Measurements from ENCODE around the gene IGLL1. TPM values are rescaled to one million over a fixed set of nuclear protein-coding genes. Genes with fewer than 3 reads are reported as not detected.

Gene IGLL1
- total RNA-seq, 4 donors from 2014 or later, result not detected

DNA sequence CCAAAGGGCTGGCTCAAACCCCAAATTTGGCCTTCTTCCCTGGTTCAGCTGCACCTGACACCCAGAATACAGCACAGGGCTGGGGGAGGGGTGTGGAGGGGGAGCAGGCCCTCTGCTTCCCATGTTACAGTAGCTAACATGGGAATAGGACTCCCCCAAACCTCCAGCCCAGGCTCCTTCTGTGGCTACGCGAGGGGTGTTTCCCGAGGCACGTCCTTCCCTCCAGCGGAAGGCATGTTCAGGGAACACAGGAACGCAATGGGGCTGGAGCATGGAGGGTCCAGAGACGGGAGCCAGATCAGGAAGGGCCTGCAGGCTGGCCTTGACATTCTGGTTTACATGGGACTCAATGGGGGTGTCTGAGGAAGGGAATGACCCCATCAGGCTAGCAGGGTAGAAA lies 11.8 kb upstream of the IGLL1 start:
- no peak overlapping the region for H3K4me3 ChIP-seq (replicated peaks in 1 of 3)
- H3K27me3 ChIP-seq, result no peaks in the 10 kb centered on the region
- WGBS, 2 donors, result 92% methylated on average over 7 of the region's 7 CpGs
- no peaks in the 10 kb centered on the region for H3K9me3 ChIP-seq
- no peak for TF ChIP-seq POLR2A (IDR thresholded peaks at IDR 0.05)
- TF ChIP-seq, protein P1, sequence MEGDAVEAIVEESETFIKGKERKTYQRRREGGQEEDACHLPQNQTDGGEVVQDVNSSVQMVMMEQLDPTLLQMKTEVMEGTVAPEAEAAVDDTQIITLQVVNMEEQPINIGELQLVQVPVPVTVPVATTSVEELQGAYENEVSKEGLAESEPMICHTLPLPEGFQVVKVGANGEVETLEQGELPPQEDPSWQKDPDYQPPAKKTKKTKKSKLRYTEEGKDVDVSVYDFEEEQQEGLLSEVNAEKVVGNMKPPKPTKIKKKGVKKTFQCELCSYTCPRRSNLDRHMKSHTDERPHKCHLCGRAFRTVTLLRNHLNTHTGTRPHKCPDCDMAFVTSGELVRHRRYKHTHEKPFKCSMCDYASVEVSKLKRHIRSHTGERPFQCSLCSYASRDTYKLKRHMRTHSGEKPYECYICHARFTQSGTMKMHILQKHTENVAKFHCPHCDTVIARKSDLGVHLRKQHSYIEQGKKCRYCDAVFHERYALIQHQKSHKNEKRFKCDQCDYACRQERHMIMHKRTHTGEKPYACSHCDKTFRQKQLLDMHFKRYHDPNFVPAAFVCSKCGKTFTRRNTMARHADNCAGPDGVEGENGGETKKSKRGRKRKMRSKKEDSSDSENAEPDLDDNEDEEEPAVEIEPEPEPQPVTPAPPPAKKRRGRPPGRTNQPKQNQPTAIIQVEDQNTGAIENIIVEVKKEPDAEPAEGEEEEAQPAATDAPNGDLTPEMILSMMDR (IDR thresholded peaks at IDR 0.05), result no peak
- H3K27ac ChIP-seq, result no peak overlapping the region
- peak; percentile 6 to 17 for DNase-seq
- intact Hi-C loops (cut with DNase I), result no loop called here
- H3K36me3 ChIP-seq, result no peaks in the 10 kb centered on the region
- peaks cover 0 to 4% of the 10 kb centered on the region in 2 donors for H3K4me1 ChIP-seq

DNA sequence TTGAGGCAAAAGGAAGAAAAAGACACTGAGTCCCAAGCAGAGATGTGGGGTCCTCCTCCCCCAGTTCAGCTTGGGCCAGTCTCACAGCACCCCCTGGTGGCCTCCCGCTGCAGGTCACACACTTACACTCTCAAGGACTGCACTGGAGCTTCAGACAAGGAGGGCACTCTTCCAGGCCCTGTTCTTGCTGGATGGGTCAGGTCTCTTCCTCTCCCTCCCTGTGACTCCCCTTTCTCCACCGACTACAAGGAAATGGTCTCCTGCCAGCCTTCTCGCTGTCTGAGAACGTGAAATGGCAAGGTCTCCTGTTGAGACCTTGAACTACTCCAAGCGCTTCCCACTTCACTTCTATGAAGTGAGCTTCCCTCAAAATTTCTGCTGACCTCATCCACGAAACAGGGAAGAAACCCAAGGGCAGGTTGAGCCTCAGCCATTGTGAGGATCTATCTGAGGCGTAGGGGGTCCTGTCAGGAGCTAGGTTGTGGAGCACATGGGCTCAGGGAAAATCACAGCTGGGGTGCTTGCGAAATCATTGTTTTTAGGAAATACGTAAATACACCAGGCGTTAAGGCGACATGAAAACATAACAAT lies 11.2 kb upstream of the IGLL1 start:
- peaks cover 0 to 4% of the 10 kb centered on the region in 2 donors for H3K4me1 ChIP-seq
- intact Hi-C loops (cut with DNase I), result no loop called here
- TF ChIP-seq, protein P1 (IDR thresholded peaks at IDR 0.05), result peak; percentile 69 to 88 (median 78)
- TF ChIP-seq POLR2A (IDR thresholded peaks at IDR 0.05), result no peak
- WGBS, 2 donors, result 53 to 61% methylated on average over 11 of the region's 11 CpGs
- no peak overlapping the region for H3K4me3 ChIP-seq (replicated peaks in 1 of 3)
- no peak overlapping the region for H3K27ac ChIP-seq
- peak; percentile 72 to 76 for DNase-seq
- no peaks in the 10 kb centered on the region for H3K9me3 ChIP-seq
- no peaks in the 10 kb centered on the region for H3K27me3 ChIP-seq
- H3K36me3 ChIP-seq, result no peaks in the 10 kb centered on the region

DNA sequence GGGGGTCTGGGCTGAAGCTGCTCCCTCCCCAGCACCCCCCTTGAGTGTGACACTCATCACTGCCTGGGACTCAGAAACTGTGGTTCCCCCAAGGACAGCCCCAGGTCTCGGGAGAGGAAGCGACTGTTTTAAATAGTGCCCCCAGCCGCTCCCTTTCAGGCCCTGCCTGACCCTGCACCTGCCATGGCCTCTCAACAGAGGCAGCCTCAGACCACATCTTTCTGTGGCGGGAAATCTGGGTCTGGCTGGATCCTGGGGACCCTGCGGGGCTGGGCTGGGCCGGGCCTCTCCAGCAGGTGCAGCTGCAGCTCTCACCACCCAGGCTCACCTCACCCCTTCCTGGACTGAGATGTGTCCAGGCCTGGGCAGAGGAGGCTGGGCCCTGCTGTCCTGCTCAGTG lies 3.7 kb upstream of the IGLL1 start:
- 65% methylated on average over 4 of the region's 6 CpGs; no CpG with 5 or more reads in 1 of the 2 donors for WGBS, 2 donors
- H3K9me3 ChIP-seq, result no peaks in the 10 kb centered on the region
- no peak for DNase-seq
- H3K4me3 ChIP-seq (replicated peaks in 1 of 3), result no peak overlapping the region
- no peaks in the 10 kb centered on the region for H3K36me3 ChIP-seq
- H3K4me1 ChIP-seq, result no peaks in the 10 kb centered on the region
- intact Hi-C loops (cut with DNase I), result loop anchor here (5.0 kb wide), 1 partner anchor 37 kb away; no protein-coding TSS in a partner anchor
- H3K27me3 ChIP-seq, result no peaks in the 10 kb centered on the region
- H3K27ac ChIP-seq, result no peak overlapping the region
- TF ChIP-seq, protein P1 (IDR thresholded peaks at IDR 0.05), result no peak
- TF ChIP-seq POLR2A (IDR thresholded peaks at IDR 0.05), result no peak

DNA sequence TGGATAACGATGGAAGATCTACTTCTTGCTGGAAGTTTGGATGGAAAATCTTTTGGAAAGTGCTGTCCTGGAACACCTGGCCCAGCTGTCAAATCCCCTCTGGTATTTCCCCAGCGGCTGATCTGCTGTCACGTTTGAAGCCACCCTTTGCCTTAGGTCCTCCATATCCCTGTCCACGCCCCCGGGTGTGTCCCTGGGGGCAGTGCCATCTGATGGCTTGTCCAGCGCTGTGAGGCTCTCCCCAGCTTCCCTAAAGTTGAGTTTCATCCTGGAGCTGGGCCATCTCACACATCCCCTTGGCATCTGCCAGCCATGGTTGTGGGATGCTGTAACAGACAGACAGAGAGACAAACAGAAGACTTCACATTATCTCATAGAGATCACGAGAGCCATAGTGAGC lies 3.1 kb upstream of the IGLL1 start:
- no peak for TF ChIP-seq POLR2A (IDR thresholded peaks at IDR 0.05)
- TF ChIP-seq, protein P1 (IDR thresholded peaks at IDR 0.05), result no peak
- H3K27me3 ChIP-seq, result no peaks in the 10 kb centered on the region
- WGBS, 2 donors, result 82 to 94% methylated on average over 7 of the region's 7 CpGs
- no peaks in the 10 kb centered on the region for H3K9me3 ChIP-seq
- intact Hi-C loops (cut with DNase I), result loop anchor here (5.0 kb wide), 1 partner anchor 36 kb away; no protein-coding TSS in a partner anchor
- no peaks in the 10 kb centered on the region for H3K4me1 ChIP-seq
- DNase-seq, result no peak
- H3K36me3 ChIP-seq, result no peaks in the 10 kb centered on the region
- no peak overlapping the region for H3K27ac ChIP-seq
- H3K4me3 ChIP-seq (replicated peaks in 1 of 3), result no peak overlapping the region

DNA sequence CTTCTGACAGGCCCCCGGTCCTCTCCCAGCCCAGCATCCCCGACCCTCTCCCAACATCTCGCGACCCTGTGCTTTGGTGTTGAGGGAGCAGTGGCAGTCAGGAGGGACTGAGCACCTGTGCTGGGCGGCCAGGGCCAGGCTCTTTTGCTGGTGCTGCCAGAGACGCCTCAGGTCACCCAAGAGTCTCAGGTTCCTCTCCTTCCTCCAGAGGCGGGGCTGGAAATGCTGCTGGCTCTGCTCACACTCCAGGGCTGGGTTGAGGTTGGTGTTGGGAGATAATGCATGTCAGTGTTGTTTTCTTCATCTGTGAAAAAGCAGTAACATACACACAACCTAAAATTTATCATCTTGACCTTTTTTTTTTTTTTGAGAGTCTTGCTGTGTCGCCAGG lies 1.2 kb upstream of the IGLL1 start:
- 80 to 87% methylated on average over 8 of the region's 8 CpGs for WGBS, 2 donors
- H3K4me3 ChIP-seq (replicated peaks in 1 of 3), result no peak overlapping the region
- intact Hi-C loops (cut with DNase I), result loop anchor here (5.0 kb wide), 1 partner anchor 34 kb away; no protein-coding TSS in a partner anchor

More for the DNA sequence above, 1.2 kb upstream of the IGLL1 start:
- no peaks in the 10 kb centered on the region for H3K9me3 ChIP-seq
- TF ChIP-seq, protein P1 (IDR thresholded peaks at IDR 0.05), result no peak
- TF ChIP-seq POLR2A (IDR thresholded peaks at IDR 0.05), result no peak
- H3K27me3 ChIP-seq, result no peaks in the 10 kb centered on the region
- DNase-seq, result no peak
- H3K27ac ChIP-seq, result no peak overlapping the region
- no peaks in the 10 kb centered on the region for H3K36me3 ChIP-seq
- no peaks in the 10 kb centered on the region for H3K4me1 ChIP-seq

All from thyroid gland (tissue), 4 donors.